ENCODE data around the gene SPIRE1.

SPIRE1 gene

DNA sequence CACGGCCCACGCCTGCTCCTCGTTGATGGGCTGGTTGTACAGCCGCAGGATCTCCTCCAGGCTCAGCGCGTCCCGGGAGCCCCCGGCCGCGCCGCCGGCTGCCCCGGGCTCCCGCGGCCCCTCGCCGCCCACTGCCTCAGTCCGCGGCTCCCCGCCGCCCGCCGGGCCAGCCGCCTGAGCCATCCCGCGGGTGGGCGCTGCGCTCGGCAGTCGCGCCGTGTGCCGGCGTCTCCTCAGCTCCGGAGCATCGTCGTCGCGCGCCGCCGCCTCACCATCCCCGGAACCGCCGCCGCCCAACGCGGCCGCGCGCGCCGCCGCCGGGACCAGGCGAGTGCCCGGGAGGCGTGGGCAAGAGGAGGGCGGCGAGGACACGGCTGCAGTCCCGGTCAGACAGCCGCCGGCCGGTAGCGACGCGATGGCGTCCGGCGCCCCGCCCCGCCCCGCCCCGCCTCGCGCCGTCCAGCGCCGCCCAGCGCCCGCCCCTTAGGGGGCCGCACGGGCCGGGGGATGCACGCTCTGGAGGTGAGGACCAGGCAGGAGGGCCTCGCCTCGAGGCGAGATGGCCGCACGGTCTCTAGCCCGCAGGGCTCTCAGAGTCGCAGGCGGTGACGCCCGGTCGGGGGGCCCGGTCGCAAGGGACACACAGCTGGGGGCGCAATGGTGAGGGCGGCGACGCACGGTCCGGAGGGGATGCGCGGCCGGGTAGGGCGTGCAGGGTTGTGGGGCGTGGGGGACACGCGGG lies at the start of gene SPIRE1:
SPIRE1 (minus strand) TSS at position 424 of the 742 bp plus-strand sequence; CDS start at position 183, 241 bp downstream.
- peak within 1 kb of the TSS; percentile 60 for H2AFZ ChIP-seq (ENCODE audit: low read depth)
- H3K27ac ChIP-seq: no peak within 1 kb of the TSS
- no peaks in the 10 kb centered on the region for H3K27me3 ChIP-seq (ENCODE audit: insufficient read depth, low read depth)
- H4K20me1 ChIP-seq (ENCODE audit: insufficient read depth): no peaks in the 10 kb centered on the region
- peaks cover 19% of the 10 kb centered on the region; the same call in 1 of the 2 replicates for H3K79me2 ChIP-seq (ENCODE audit: insufficient read depth, low read depth)
- TF ChIP-seq, protein P1, sequence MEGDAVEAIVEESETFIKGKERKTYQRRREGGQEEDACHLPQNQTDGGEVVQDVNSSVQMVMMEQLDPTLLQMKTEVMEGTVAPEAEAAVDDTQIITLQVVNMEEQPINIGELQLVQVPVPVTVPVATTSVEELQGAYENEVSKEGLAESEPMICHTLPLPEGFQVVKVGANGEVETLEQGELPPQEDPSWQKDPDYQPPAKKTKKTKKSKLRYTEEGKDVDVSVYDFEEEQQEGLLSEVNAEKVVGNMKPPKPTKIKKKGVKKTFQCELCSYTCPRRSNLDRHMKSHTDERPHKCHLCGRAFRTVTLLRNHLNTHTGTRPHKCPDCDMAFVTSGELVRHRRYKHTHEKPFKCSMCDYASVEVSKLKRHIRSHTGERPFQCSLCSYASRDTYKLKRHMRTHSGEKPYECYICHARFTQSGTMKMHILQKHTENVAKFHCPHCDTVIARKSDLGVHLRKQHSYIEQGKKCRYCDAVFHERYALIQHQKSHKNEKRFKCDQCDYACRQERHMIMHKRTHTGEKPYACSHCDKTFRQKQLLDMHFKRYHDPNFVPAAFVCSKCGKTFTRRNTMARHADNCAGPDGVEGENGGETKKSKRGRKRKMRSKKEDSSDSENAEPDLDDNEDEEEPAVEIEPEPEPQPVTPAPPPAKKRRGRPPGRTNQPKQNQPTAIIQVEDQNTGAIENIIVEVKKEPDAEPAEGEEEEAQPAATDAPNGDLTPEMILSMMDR (conservative IDR thresholded peaks at IDR 0.05; ENCODE audit: low read depth, low read length): no peak
- no peaks in the 10 kb centered on the region for H3K36me3 ChIP-seq (ENCODE audit: insufficient read depth)
- H3K9ac ChIP-seq: peak within 1 kb of the TSS; percentile 20; the same call in 1 of the 2 replicates
- H3K4me3 ChIP-seq (IDR thresholded peaks at IDR 0.05; ENCODE audit: insufficient read depth, low read depth, low read length): no peak within 1 kb of the TSS
- peaks cover 32% of the 10 kb centered on the region for H3K4me1 ChIP-seq (ENCODE audit: low read depth, poor library complexity, severe bottlenecking)
- H3K4me2 ChIP-seq: peak within 1 kb of the TSS; percentile 84

DNA sequence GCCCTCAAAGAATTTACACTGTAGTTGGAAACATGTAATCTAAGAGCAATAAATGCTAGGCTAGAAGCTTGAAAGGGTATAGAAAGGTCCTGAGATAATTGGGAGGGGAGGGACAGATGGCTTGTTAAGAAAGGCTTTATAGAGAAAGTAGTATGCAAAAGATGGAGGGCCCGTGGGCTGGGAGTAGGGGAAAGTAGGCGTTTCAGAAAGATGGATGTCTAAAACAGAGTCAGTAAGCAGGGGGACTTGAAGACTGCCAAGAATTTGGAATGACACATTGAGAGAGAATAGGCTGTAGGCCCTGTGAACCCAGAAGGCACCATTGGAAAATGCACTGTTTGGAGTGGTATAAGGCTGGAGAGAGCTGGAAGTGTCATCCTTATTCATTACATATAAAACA lies 45.8 kb upstream of the SPIRE1 start:
- Histone ChIP-seq H3K9ac (peak overlapping the region; percentile 100), H3K4me1 (ENCODE audit: low read depth, poor library complexity, severe bottlenecking) (peaks cover 31% of the 10 kb centered on the region), H3K27me3 (ENCODE audit: insufficient read depth, low read depth) (no peaks in the 10 kb centered on the region), H3K27ac (peak overlapping the region; percentile 97; the same call in 1 of the 2 replicates), H2AFZ (ENCODE audit: low read depth) (no peak overlapping the region), H3K36me3 (ENCODE audit: insufficient read depth) (peaks cover 10% of the 10 kb centered on the region; the same call in 1 of the 2 replicates), H3K79me2 (ENCODE audit: insufficient read depth, low read depth) (peaks cover 68% of the 10 kb centered on the region), H3K4me2 (peak overlapping the region; percentile 54), H4K20me1 (ENCODE audit: insufficient read depth) (no peaks in the 10 kb centered on the region), H3K4me3 (IDR thresholded peaks at IDR 0.05; ENCODE audit: insufficient read depth, low read depth, low read length) (no peak overlapping the region)
- TF ChIP-seq, protein P1 (conservative IDR thresholded peaks at IDR 0.05; ENCODE audit: low read depth, low read length): no peak

DNA sequence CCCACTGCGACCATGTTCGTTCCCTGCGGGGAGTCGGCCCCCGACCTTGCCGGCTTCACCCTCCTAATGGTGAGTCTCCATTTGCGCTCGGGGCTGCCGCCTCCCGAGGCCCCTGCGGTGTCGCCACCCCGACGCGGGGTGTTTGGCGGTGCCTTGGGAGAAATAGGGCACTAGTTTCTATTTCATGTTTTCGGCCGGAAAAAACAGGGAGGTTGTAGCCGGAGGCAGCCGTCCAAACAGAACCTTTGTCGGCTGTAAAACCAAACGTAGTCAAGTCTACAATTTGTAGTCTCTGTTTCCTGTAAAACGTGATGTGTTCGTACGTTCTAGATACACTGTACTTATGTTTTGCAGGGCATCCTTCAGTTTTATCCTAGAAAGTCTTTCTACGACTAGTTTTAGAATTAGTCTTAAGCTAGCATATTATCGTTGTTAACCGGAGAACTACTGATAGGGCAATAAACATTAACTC lies 45.2 kb upstream of the SPIRE1 start:
- Histone ChIP-seq H3K4me3 (IDR thresholded peaks at IDR 0.05; ENCODE audit: insufficient read depth, low read depth, low read length) (no peak overlapping the region), H3K27ac (peak overlapping the region; percentile 97), H3K36me3 (ENCODE audit: insufficient read depth) (peaks cover 10% of the 10 kb centered on the region; the same call in 1 of the 2 replicates), H3K4me1 (ENCODE audit: low read depth, poor library complexity, severe bottlenecking) (peaks cover 31% of the 10 kb centered on the region), H3K79me2 (ENCODE audit: insufficient read depth, low read depth) (peaks cover 68% of the 10 kb centered on the region), H4K20me1 (ENCODE audit: insufficient read depth) (no peaks in the 10 kb centered on the region), H3K27me3 (ENCODE audit: insufficient read depth, low read depth) (no peaks in the 10 kb centered on the region), H2AFZ (ENCODE audit: low read depth) (peak overlapping the region; percentile 87), H3K9ac (peak overlapping the region; percentile 100), H3K4me2 (peak overlapping the region; percentile 54)
- TF ChIP-seq, protein P1 (conservative IDR thresholded peaks at IDR 0.05; ENCODE audit: low read depth, low read length): no peak

DNA sequence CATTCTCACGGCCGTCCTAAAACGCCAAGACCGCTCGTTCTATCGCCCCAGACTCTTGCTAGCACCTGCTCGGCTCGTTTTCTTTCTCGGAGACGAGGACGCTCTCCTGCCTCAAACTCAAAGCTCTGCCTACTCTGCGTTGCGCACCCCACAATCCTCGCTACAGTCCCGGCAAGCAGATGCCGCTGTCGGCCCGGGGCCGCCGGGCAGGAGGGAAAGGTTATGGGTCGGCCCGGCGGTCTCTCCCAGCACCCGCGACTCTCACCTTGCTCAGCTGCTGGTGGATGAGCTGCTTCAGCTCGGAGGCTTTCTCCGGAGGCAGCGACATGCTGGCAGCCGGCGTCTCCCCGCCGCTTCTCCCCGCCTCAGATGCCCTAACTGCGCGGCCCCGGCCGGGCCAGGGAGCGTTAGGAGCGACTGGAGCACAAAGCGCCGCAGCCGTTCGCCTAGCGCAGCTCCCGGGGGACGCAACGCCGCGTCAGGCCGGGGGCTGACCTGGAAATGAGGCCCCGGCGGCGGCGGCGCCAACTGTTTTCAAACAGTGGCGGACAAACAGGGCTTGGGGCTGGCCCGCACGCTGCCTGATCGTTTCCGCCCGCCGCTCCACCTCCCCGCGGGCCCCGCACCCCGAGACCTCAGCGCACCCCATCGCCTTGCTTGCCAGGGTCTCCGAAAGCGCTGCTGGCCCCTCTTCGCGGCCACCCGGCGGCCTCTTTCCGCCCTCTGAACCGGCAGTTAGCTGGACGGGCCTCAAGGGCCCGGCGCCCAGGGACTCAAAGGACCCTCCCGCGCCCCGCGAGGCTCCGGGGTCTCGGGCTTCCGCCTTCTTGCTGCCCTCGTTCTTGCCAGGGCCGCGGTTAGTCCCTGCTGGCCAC lies 44.6 kb upstream of the SPIRE1 start, which contains the start of the genes CEP76 and PSMG2:
CEP76 (minus strand) TSS at position 503 of the 875 bp plus-strand sequence; CDS start at position 328, 175 bp downstream.
PSMG2 (plus strand) TSS at position 822 of the 875 bp plus-strand sequence. CDS start 66 bp downstream, outside the sequence.
- Histone ChIP-seq H2AFZ (ENCODE audit: low read depth) (peak within 1 kb of the TSS; percentile 87), H3K36me3 (ENCODE audit: insufficient read depth) (peaks cover 4% of the 10 kb centered on the region; the same call in 1 of the 2 replicates)
- TF ChIP-seq, protein P1 (conservative IDR thresholded peaks at IDR 0.05; ENCODE audit: low read depth, low read length): no peak

More for the DNA sequence above, 44.6 kb upstream of the SPIRE1 start, which contains the start of the genes CEP76 and PSMG2:
- H3K9ac ChIP-seq: peak within 1 kb of the TSS; percentile 100
- peak within 1 kb of the TSS; percentile 97 for H3K27ac ChIP-seq
- no peak within 1 kb of the TSS for H3K4me3 ChIP-seq (IDR thresholded peaks at IDR 0.05; ENCODE audit: insufficient read depth, low read depth, low read length)
- no peaks in the 10 kb centered on the region for H3K27me3 ChIP-seq (ENCODE audit: insufficient read depth, low read depth)
- H3K4me2 ChIP-seq: peak within 1 kb of the TSS; percentile 88
- peaks cover 31% of the 10 kb centered on the region for H3K4me1 ChIP-seq (ENCODE audit: low read depth, poor library complexity, severe bottlenecking)
- H4K20me1 ChIP-seq (ENCODE audit: insufficient read depth): no peaks in the 10 kb centered on the region
- H3K79me2 ChIP-seq (ENCODE audit: insufficient read depth, low read depth): peaks cover 68% of the 10 kb centered on the region

All from KMS-11 (cell line).